Measurements from ENCODE around the gene LSM14B.

Gene LSM14B

DNA sequence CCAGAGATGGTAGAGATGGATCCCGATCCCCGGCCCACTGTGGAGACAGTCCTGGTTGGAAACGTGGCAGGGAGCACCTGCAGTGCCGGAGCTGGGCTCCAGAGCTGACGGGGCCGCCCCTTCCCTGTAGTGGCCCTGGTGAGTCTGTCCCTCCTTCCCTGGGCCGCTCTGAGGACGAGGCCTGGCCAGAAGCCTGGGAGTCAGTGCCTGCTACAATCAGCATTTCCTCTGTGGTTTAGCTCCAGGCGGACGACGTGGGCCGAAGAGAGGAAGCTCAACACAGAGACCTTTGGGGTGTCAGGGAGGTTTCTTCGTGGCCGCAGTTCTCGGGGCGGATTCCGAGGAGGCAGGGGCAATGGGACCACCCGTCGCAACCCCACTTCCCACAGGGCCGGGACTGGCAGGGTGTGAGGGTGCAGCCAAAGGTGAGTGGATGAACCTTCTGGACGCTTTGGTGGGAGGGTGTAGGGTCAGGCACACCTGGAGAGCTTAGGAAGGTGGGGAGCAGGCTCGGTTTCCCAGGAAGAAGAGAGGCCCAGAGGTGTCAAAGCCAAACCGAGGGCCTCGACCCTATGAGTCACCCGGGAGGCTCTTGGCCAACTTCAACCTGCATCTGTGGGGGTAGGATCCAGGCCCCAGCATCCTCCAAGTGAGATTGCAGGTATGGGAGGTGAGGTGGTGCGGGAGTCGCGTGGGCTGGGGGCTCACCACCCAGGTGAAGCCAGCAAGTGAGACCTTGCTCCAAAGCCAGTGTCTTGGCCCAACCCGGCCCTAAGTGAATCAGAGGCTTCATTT lies 11.0 kb downstream of the LSM14B start:
- DNase-seq = no peak

DNA sequence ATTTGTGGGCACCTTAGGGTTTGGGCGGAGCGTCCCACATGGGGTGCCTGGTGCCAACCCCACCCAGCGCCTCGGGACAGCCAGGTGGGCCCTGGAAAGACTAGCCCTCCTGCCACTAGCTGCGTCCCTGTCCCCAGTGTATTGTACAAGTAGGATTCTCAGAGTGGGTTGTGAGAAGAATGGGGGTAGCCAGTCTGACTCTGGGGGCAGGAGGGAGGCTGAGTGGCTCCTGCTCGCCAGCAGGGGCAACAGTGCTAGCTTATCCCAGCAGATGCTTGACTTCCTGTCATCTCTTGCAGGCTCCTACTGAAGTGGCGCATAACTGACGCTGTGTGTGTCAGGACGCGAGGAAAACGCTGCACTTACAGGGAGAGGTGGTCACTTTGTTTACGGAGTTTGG lies 11.6 kb downstream of the LSM14B start:
- no peak for DNase-seq

DNA sequence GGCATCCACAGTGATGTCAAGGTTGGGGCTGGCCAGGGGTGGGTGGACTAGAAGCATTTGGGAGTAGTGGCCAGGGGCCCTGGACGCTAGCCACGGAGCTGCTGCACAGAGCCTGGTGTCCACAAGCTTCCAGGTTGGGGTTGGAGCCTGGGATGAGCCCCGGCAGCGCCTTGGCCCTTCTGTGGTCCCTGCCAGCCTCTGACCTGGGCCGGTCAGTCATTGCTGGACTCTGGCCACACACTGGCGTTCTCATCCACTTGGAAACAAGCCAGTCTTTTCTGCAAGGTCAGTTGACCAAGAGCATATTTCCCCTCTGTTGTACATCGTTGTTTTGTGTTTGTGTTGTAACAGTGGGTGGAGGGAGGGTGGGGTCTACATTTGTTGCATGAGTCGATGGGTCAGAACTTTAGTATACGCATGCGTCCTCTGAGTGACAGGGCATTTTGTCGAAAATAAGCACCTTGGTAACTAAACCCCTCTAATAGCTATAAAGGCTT lies 12.5 kb downstream of the LSM14B start:
- no peak for DNase-seq

DNA sequence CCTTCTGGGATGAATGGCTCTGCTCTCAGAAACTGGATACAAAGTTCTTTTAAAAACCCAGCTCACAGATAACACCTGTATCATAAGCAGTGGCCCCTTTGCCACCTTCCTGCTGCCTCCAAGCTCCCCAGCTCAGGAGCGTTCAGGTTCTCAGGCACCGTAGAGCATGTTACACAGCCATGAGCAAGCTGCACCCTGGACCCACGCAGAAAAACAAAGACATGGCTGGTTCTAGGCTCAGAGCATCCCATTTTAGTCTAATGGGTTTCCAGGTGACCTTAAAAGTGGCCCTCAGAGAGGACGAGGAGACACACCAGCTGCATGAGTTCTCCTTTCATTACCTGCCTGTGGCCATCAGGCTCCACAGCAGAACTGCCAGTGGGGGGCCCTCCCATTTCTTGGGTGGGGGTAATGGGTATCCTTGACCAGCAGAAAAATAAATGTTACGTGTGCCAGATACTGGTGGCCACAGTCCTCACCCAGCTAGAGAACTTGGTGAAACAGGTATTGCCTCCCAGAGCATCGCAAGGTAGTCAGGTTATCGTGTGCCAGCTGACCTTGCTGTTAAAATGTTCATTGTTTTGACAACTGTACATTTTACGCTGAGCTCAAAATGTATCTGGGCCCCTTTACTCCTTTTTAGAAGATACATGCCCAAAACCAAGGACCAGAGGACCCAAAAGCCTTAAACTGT lies 13.4 kb downstream of the LSM14B start:
- no peak for DNase-seq

DNA sequence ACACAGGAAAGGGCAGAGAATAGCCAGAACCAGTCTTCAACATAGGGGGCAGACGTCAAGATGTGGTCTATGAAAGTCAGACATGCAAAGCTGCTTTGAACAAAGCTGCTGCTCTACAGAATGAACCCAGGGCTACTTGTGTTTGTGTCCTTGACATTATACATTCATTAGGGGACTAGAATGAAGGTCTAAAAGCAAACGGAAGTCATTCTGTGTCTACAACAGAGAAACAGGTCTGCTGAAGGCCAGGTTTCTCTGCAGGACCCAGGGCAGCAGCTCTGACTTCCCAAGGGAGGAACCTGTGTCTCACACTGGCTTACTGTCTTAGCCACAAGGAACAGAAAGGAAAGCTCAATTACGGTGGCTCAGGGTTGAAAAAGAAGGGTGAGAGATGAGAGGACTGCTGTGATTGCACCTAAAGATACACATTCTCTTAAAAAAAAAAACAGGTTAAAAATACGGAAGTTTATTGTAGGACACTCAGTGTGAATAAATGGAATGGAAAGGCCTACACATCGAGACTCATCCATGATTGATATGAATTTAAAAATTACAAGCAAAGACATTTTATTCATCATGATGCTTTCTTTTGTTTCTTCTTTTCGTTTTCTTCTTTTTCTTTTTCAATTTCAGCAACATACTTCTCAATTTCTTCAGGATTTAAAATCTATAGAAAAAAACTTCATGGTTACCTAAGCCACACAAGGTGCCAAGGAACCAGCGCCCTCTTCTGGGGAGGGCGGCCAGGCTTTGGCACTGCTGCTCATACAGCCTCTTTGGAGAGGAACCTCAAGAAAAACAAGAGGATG lies 14.2 kb downstream of the LSM14B start:
- DNase-seq = peak; percentile 68

DNA sequence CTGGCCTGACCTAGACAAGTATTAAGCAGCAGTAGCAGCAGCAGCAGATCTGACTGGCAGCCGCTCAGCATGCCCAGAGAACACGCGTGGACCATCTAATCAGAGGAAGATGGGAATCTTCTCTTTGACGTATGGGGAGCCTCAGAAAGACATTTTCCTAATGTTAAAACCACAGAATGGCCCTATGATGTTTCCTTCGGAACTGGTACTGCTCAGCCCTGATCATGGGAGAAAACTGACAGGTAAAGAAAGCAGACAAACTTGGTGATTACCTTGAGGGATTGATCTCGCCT lies 14.8 kb downstream of the LSM14B start:
- no peak for DNase-seq

DNA sequence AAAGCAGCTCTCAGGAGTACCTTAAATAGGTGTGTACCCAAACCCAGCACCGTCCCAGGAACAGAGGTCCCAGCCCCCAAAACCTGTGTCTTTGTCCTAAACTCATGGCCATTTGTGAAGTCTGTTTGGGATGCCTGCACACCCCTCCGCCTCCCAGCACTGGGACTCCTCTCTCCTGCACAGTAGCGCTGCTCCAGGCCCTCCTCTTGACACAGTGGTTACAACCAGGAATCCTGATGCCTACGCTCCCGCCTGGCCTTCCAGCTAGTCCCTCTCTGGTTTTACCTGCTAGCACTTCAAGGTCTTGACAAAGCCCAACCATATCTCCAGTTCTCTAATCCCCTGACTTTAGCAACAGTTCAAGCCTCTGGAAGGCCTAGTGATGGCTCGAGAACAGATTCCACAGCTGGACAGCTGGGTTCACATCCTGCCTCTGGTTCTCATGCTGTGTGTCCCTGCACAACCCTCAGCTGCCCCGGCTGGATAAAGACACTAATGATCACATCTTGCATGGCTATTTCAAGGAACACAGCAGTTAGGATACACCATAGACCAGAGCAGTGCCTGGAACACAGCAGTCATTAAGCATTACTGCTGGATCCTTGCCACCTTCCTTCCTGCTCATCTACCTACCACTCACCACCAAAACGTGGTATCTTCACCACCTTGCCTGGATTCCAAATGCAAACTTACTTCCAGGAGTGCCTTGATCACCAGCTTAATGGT lies 15.4 kb downstream of the LSM14B start:
- no peak for DNase-seq

DNA sequence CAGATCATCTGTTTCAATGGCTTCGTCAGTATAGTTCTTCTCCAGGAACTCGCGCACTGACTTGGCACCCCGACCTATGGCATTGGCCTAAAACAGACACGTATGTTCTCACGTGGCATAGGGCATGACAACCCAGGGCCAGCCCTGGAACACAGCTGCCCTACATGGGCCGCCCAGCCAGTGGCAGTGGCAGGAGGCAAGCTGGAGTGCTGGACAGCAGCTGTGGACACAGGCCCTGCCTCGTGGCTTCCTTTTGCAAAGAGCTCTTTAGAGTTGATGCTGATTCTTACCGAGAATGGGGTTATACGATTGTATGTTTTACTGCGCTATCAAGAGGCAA lies 15.9 kb downstream of the LSM14B start:
- DNase-seq = no peak

DNA sequence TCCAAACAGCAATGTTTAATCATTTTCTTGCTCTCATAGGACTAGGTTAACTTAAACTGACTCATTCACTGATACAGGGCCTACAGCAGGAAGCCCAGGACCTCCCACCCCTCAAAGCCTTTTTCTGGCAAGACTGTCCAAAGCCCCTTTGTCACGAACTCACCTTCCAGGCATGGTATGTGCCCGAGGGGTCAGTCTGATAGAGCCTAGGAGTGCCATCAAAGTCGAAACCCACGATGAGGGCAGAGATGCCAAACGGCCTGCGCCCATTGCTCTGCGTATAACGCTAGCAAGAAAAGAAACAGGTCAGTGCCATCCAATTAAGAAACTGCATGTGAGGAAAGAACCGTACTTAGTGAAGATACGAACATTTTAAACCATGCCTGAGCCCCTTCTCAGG lies 16.6 kb downstream of the LSM14B start:
- DNase-seq = no peak

DNA sequence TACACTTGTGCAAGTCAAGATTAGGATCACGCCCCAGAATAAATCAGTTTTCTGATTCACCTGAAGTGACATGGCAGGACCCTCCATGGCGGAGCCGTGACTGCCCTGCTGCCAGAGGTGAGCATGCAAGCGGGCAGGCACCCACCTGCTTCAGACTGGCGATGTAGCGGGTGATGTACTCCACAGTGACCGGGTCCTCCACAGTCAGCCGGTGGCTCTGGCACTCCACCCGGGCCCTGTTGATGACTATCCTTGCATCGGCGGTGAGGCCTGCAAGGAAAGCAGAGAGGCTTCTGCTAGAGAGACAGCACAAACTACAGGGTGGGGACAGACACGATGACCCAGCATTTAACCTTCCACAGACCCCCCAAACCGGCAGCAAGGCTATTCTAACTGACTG lies 17.4 kb downstream of the LSM14B start:
- DNase-seq = no peak

DNA sequence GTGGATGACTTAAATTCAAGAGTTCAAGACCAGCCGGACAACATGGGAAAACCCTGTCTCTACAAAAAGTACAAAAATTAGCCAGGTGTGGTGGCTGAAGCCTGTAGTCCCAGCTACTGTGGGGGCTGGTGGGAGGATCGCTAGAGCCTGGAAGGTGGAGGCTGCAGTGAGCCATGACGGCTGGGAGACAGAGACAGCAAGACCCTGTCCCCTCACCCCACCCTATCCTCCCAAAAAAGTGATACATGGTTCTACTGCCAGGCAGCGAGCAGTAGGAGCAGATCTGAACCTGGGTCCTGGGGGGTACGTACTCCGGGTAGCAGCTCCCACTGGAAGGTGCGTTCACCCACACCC lies 18.7 kb downstream of the LSM14B start:
- DNase-seq = no peak

DNA sequence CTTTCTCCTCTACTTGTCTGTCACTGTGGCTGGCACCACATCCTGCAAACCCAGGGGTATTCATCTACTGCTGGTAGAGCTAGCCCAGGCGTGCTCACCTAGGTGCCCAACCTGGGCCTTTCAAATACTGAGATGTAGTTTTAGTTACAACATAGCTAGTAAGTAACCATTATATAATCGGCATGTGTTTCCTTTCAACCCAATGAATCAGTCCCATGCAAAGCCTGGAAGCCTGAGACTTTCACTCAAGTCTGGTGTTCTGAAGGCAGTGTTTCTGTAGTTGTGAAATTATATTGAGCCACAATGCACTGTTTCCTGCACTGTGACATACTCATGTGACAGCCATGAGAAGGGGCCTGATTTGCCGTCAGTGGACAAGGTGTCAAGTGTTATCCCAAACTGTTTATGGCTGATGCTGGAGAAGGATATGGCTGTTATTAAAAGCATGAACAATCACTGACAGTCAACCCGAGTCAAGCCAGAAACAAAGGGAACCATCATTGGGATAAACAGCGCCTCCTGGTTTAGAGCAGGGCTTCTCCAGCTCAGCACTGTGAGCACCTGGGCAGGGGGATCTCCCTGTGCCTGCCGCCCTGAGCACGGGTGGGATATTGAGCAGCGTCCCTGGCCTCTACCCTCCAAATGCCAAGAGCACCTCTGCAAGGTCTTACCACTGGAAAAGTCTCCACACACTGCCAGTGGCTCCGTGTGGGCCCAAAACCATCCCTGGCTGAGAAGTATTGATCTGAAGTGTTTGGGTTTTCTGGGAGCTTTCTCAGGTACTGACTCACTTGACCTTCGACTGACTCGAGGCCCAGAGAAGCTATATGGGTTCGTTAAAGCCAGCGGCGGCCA lies 19.3 kb downstream of the LSM14B start:
- DNase-seq = peak; percentile 34

DNA sequence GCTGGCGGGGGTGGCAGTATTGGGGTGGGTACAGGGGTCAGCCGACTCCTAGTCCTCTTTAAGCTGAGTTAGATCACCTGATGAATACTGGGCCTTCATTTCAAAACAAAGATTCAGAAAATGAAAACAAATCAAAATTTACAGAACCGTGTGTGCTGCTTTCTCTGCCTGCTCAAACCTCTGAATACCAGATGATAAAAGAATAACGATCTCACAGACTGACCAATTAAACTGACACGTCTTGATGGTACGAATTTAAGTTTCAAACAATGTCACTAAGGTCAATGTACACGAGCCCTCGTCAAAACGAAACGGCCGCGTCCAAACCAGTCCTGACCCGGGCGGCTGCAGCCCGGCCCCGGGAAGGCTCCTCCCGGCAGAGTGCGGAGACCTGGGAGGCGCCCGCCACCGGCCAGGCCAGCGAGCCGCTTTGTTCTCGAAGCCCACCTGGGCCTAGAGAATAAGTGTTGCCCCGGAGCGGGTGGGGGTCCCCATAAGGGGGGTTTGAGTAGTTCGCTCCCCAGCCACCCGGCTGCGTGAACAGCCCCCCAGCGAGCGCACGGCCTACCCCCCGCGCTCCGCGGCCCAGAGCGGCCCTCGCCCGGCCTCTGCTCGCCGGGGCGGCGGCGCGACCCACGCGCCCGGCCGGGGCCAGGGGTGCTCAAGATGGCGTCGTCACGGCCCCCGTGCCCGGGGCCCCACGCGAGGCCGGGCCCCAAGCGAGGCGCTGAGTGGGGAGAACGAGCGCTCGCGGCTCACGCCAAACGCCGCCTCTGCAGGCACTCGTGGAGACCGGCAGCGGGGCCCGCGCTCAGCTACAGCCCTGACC lies 20.2 kb downstream of the LSM14B start:
- no peak for DNase-seq

DNA sequence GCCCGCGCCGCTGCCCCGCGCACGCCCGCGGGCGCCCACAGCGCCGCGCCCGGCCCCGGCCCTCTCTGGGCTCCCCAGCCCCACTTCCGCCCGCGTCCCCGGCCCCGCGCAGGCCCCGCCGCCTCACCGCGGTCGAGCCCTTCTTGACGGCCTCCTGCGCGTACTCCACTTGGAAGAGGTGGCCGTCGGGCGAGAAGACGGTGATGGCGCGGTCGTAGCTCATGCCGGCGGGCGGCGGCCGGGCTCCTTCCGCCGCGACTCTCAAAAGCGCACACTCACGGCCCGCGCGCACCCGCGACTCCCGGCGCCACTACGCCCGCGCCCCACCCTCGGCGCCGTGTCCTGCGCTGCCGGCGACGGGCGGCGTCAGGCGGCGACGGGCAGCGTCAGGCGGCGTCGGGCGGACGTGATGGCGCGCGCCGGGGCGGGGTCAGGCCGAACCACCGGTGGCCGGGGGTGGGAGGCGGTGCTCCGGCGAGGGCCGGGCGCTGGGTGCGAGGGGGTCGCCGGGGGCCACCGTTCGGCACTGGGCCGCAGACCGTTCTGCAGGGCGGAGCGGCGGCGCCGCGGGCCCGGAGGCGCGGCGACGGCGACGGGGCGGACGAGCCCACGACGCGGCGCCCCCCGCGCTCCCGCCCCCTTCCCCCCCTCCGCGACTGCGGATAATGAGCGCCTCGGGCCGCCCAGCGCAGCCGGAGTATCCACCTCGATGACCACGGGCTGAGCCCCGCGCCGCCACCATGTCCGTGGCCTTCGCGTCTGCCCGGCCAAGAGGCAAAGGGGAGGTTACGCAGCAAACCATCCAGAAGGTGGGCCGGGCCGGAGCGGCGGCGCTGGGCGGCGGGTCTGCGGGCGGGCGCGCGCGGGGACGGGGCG lies 21.0 kb downstream of the LSM14B start, which contains the start of the genes PSMA7 and SS18L1:
PSMA7 (minus strand) TSS at position 314 of the 876 bp plus-strand sequence; CDS start at position 223, 91 bp downstream.
SS18L1 (plus strand) TSS at position 689 of the 876 bp plus-strand sequence; CDS start at position 741, 52 bp downstream.
- peak; percentile 89 for DNase-seq

DNA sequence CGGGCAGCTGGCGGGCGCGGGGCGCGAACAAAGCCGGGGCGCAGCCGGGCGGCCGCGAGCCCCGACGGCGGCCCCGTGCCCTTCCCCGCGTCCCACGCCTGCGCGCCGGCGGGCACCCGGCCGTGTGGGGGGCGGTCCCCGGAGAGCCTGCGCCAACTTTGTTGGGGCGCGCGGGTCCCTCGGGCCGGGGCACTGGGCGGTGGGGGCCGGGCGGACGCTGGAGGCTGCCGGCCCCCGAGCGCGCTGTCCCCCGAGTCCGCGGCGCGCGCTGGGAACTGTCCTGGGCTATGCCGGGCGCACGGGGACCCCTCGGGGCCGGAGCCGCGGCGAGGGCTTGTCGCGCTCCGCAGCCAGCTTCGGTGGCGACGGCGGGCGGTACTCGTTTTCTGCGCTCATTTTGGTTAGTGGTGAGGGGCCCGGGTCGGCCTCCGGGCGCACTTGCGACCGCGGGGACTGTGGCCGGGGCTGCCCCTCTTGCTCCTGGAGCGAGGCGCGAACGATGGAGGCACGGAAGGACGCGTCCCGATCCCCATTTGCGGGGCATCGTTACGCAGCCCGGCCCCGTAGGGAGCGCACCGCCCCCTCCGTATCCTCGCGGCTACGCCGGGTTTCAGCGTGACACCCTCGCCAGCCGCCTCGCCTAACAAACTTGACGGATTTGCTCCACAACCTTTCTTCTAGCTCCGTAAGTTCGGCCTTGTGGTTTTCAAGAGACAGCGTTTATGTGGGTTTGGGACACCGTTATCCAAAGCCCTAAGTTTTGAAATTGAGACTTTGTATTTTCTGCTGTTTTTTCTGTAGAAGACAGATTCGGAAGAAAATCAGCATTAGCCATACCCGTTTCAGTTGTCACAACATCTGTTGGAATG lies 21.9 kb downstream of the LSM14B start:
- DNase-seq = peak; percentile 75

DNA sequence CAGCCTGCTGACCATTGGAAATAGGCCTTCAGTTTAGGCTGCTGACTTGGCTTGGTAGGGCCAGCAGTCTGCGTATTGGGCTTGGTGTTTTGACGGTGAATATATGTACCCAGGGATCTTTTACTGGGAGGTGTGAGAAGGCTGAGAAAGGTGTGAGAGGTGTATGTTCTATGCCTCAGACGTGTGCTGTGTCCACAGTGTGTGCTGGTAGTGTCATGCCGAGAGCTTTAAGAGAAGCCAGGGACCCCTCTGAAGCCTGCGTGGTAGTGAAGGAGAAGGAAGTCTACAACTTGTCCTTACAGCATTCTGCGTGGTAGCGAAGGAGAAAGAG lies 23.4 kb downstream of the LSM14B start:
- no peak for DNase-seq

DNA sequence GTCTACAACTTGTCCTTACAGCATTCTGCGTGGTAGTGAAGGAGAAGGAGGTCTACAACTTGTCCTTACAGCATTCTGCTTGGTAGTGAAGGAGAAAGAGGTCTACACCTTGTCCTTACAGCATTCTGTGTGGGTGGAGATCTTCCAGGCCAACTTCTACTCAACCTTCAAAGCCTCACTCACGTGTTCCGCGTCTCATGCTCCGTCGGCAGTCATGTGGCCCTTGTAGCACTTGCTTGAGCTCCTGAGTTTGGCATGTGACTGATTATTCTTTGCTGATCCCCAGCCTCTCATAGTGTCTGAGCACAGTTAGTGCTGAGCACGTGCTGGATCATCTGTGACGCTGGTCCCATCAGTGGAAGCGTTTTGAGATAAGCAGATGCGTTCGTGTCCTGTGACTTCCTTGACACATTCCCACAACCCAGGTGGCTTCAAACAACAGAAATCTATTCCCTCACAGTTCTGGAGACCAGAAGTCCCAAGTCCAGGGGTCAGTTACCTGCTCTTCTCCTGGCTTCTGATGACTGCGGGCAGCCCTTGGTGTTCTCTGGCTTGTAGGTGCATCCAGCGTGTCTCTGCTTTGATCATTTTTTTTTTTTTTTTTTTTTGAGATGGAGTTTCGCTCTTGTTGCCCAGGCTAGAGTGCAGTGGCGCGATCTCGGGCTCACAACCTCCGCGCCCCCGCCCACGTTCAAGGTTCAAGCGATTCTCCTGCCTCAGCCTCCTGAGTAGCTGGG lies 23.9 kb downstream of the LSM14B start:
- DNase-seq = no peak

DNA sequence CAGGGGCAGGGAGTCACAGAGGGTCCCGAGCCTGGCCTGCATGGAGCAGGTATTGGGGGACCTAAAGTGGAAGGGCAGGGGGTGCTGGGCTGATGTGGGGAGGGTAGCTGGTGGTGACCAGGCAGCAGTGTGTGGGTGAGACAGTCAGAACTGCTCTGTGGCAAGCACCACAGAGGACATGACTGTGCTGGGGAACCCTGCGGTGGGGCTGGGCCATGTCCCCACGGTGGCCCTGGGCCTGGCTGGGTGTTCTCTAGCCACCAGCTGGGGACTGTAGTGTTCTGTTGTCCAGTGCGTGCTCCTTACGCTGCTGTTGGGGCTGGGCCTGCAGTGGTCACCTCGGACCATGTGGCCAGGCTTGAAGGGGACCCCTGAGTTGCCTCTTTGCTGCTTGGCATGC lies 24.9 kb downstream of the LSM14B start:
- DNase-seq = no peak

Data from activated CD4-positive, alpha-beta T cell treated with anti-CD3 and anti-CD28 coated beads, Interleukin-10, Interleukin-2, amounts not matched to agents 100 ng/mL and 50 ng/mL, durations not matched to agents 16 hours and 8 hours (primary cell).